Body of pancreas (tissue), 4 donors: ENCODE measurements around the gene QRICH1.

ENCODE experiments used
- POLR2A ChIP-seq, 3 donors: fragments of 450-650 bp; IDR thresholded peaks; one replicate each; pipeline ENCODE4 v1.6.1; 2016; ENCODE audit warnings: antibody characterized with exemption in 3 of 3, mild to moderate bottlenecking in 2 of 3
- TF ChIP-seq, protein P1 (sequence below), 7 experiments: fragments of 450-650 bp in 4 of 7; fragments of 200-600 bp in 3 of 7; sonication (generic) in 3 of 7; IDR thresholded peaks; one replicate each; pipeline ENCODE4 v1.5.1; 2016 to 2019; ENCODE audit warnings: antibody characterized with exemption in 7 of 7

DNA sequence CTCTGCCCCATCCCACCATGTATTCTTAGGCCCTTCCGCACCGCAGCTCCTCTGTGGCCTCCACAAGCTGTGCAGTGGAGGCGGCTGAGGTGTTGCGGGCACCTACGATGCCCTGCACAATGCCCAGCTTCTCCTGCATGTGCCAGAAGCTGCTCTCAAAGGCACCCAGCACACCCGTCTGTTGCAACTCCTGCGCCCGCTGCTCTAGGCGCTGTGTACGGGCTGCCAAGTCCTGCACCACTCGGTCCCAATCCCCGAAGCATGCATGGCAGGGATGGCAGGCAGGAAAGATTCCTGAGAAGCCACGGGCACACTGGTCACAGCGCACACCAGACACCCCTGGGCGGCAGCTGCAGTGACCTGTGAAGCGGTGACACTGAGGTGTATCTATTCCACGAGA, 29.8 kb upstream of the QRICH1 start:
- TF ChIP-seq, protein P1, sequence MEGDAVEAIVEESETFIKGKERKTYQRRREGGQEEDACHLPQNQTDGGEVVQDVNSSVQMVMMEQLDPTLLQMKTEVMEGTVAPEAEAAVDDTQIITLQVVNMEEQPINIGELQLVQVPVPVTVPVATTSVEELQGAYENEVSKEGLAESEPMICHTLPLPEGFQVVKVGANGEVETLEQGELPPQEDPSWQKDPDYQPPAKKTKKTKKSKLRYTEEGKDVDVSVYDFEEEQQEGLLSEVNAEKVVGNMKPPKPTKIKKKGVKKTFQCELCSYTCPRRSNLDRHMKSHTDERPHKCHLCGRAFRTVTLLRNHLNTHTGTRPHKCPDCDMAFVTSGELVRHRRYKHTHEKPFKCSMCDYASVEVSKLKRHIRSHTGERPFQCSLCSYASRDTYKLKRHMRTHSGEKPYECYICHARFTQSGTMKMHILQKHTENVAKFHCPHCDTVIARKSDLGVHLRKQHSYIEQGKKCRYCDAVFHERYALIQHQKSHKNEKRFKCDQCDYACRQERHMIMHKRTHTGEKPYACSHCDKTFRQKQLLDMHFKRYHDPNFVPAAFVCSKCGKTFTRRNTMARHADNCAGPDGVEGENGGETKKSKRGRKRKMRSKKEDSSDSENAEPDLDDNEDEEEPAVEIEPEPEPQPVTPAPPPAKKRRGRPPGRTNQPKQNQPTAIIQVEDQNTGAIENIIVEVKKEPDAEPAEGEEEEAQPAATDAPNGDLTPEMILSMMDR (IDR thresholded peaks at IDR 0.05), result no peak
- TF ChIP-seq POLR2A (IDR thresholded peaks at IDR 0.05), result no peak
